ENCODE data around the gene EIF4E.
"Not testable (repeated sequence)": the region's sequence is repeated elsewhere in the genome, so short reads cannot be mapped to it uniquely, and the experiment has no call there.

Gene EIF4E

DNA sequence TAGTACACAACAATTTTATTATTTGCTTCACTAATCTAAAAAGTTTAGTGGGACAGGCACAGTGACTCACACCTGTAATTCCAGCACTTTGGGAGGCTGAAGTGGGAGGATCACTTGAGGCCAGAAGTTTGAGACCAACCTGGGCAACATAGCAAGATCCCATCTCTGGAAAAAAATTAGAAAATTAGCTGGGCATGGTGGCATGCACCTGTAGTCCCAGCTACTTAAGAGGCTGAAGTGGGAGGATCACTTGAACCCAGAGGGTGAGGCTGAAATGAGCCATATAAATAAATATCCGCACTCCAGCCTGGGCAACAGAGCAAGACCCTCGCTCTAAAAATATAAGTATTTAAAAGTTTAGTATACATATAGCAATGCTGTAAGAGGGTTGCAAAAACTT, 42.6 kb downstream of the EIF4E start:
- not testable (repeated sequence) for H3K27me3 ChIP-seq (ENCODE audit: control insufficient read depth in 5 of 5, insufficient read depth in 4 of 5, low read length in 5 of 5); H3K9ac ChIP-seq (ENCODE audit: low read length in 5 of 5); H3K27ac ChIP-seq (ENCODE audit: low read depth, low read length); H3K4me3 ChIP-seq (ENCODE audit: low read depth in 1 of 5, low read length in 5 of 5); H3K9me3 ChIP-seq (ENCODE audit: control insufficient read depth in 5 of 5, low read length in 5 of 5)
- Histone ChIP-seq H3K36me3 (ENCODE audit: control insufficient read depth in 5 of 5, insufficient read depth in 5 of 5, low read length in 5 of 5) (peaks cover 22 to 49% (median 33%) of the 10 kb centered on the region in 5 donors), H3K4me1 (ENCODE audit: control insufficient read depth in 5 of 5, insufficient read depth in 5 of 5, low read length in 5 of 5) (peaks cover 0 to 11% (median 0%) of the 10 kb centered on the region in 5 donors)

DNA sequence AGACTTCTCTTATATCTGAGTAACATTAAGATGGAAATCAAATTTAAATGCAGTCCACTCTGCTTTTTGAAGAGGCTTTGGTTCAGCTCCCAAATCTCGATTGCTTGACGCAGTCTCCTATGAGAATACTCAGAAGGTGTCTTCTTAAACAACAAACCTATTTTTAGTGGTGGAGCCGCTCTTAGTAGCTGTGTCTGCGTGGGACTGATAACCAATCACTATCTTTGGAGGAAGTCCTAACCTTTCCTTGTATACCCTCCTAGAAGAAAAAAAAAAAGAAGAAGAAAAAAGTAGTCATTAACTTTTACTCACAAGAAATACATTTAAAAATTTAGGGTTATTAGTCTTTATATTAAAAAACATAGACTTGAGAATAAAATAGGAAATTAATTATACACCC, 48.0 kb downstream of the EIF4E start:
- not testable (repeated sequence) for H3K9me3 ChIP-seq (ENCODE audit: control insufficient read depth in 5 of 5, low read length in 5 of 5); H3K4me1 ChIP-seq (ENCODE audit: control insufficient read depth in 5 of 5, insufficient read depth in 5 of 5, low read length in 5 of 5); H3K27ac ChIP-seq (ENCODE audit: low read depth, low read length); H3K9ac ChIP-seq (ENCODE audit: low read length in 5 of 5); H3K4me3 ChIP-seq (ENCODE audit: low read depth in 1 of 5, low read length in 5 of 5); H3K27me3 ChIP-seq (ENCODE audit: control insufficient read depth in 5 of 5, insufficient read depth in 4 of 5, low read length in 5 of 5)
- H3K36me3 ChIP-seq (ENCODE audit: control insufficient read depth in 5 of 5, insufficient read depth in 5 of 5, low read length in 5 of 5) = peaks cover 19 to 39% (median 27%) of the 10 kb centered on the region in 5 donors

DNA sequence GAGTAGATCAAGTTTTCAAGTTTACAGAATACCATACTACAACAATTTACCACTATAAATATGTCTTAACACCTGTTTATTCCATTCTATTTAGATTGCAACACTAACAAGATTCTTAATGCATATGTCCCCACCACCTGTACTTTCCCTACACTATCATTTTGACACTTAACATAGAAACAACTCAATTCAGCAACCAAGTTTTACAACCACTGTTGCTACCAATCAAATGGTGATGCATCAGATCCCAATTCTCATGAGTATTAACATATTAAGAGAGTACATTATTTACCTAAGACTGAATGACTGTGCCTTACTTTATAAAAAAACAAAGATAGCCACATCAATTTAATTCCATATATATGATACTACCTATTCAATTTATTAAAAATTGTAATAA, 49.4 kb downstream of the EIF4E start:
- Histone ChIP-seq H3K4me3 (ENCODE audit: low read depth in 1 of 5, low read length in 5 of 5) (no peak overlapping the region), H3K9me3 (ENCODE audit: control insufficient read depth in 5 of 5, low read length in 5 of 5) (no peaks in the 10 kb centered on the region), H3K9ac (ENCODE audit: low read length in 5 of 5) (no peak overlapping the region), H3K36me3 (ENCODE audit: control insufficient read depth in 5 of 5, insufficient read depth in 5 of 5, low read length in 5 of 5) (peaks cover 10 to 34% (median 14%) of the 10 kb centered on the region in 5 donors), H3K27me3 (ENCODE audit: control insufficient read depth in 5 of 5, insufficient read depth in 4 of 5, low read length in 5 of 5) (no peaks in the 10 kb centered on the region), H3K4me1 (ENCODE audit: control insufficient read depth in 5 of 5, insufficient read depth in 5 of 5, low read length in 5 of 5) (no peaks in the 10 kb centered on the region), H3K27ac (ENCODE audit: low read depth, low read length) (no peak overlapping the region)

DNA sequence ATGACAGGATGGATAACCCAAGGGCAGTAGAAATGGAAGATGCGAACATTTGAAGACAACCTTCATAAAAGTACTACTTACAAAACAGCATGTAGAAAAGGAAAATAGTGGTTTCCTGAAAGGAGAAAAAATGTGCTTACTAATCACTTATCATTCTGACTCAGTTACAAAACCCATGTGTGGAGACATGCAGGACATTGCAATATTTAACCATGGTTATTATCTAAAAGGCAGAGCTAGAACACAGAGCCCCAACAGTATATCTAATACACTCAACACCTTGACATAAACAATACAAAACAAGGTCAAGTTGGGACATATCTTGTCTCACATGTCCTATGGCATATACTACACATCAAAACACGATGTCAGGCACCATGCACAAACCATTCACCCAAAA, 55.9 kb downstream of the EIF4E start:
- Histone ChIP-seq H3K27ac (ENCODE audit: low read depth, low read length) (no peak overlapping the region), H3K36me3 (ENCODE audit: control insufficient read depth in 5 of 5, insufficient read depth in 5 of 5, low read length in 5 of 5) (peaks cover 0 to 14% (median 4%) of the 10 kb centered on the region in 5 donors), H3K27me3 (ENCODE audit: control insufficient read depth in 5 of 5, insufficient read depth in 4 of 5, low read length in 5 of 5) (no peaks in the 10 kb centered on the region), H3K9me3 (ENCODE audit: control insufficient read depth in 5 of 5, low read length in 5 of 5) (no peaks in the 10 kb centered on the region), H3K4me1 (ENCODE audit: control insufficient read depth in 5 of 5, insufficient read depth in 5 of 5, low read length in 5 of 5) (no peaks in the 10 kb centered on the region), H3K4me3 (ENCODE audit: low read depth in 1 of 5, low read length in 5 of 5) (no peak overlapping the region), H3K9ac (ENCODE audit: low read length in 5 of 5) (no peak overlapping the region)

DNA sequence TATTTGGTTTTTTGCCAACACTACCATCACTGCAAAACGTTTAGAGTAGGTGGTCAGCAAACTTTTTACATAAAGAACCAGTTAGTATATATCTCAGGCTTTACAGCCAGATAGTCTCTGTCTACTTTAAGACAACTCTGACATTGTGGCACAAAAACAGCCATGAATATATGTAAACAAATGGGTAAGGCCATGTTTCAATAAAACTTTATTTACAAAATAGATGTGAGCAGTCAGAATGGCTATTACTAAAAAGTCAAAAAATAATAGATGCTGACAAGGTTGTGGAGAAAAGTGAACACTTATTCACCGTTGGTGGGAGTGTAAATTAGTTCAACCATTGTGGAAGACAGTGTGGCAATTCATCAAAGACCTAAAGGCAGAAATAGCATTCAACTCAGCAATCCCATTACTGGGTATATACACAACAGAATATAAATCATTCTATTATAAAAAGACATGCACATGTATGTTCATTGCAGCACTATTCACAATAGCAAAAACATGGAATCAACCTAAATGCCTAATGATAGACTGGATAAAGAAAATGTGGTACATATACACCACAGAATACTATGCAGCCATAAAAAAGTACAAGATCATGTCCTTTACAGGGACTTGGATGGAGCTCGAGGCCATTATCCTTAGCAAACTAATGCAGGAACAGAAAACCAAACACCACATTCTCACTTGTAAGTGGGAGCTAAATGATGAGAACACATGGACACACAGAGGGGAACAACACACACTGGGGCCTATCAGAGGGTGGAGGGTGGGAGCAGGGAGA, 56.6 kb downstream of the EIF4E start:
- H3K27me3 ChIP-seq (ENCODE audit: control insufficient read depth in 5 of 5, insufficient read depth in 4 of 5, low read length in 5 of 5); H3K9me3 ChIP-seq (ENCODE audit: control insufficient read depth in 5 of 5, low read length in 5 of 5); H3K27ac ChIP-seq (ENCODE audit: low read depth, low read length); H3K4me1 ChIP-seq (ENCODE audit: control insufficient read depth in 5 of 5, insufficient read depth in 5 of 5, low read length in 5 of 5); H3K36me3 ChIP-seq (ENCODE audit: control insufficient read depth in 5 of 5, insufficient read depth in 5 of 5, low read length in 5 of 5); H3K9ac ChIP-seq (ENCODE audit: low read length in 5 of 5); H3K4me3 ChIP-seq (ENCODE audit: low read depth in 1 of 5, low read length in 5 of 5): not testable (repeated sequence)

DNA sequence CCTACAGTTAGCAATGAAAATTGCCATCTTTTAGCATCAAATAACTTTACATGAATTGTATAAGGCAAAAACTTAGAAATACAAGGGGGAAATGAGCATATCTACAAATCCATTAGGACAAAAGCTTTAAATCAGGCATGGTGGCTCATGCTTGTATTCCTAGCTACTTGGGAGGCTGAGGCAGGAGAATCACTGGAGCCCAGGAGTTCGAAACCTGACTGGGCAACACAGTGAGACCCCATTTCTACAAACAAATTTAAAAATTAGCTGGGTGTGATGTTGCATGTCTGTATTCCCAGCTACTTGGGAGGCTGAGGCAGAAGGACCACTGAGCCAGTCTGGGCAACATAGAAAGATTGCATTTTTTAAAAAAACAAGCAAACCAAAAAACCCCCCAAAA, 61.3 kb downstream of the EIF4E start:
- Histone ChIP-seq H3K27me3 (ENCODE audit: control insufficient read depth in 5 of 5, insufficient read depth in 4 of 5, low read length in 5 of 5) (no peaks in the 10 kb centered on the region), H3K9me3 (ENCODE audit: control insufficient read depth in 5 of 5, low read length in 5 of 5) (no peaks in the 10 kb centered on the region), H3K9ac (ENCODE audit: low read length in 5 of 5) (no peak overlapping the region), H3K4me1 (ENCODE audit: control insufficient read depth in 5 of 5, insufficient read depth in 5 of 5, low read length in 5 of 5) (no peaks in the 10 kb centered on the region), H3K27ac (ENCODE audit: low read depth, low read length) (no peak overlapping the region), H3K4me3 (ENCODE audit: low read depth in 1 of 5, low read length in 5 of 5) (no peak overlapping the region), H3K36me3 (ENCODE audit: control insufficient read depth in 5 of 5, insufficient read depth in 5 of 5, low read length in 5 of 5) (no peaks in the 10 kb centered on the region)

DNA sequence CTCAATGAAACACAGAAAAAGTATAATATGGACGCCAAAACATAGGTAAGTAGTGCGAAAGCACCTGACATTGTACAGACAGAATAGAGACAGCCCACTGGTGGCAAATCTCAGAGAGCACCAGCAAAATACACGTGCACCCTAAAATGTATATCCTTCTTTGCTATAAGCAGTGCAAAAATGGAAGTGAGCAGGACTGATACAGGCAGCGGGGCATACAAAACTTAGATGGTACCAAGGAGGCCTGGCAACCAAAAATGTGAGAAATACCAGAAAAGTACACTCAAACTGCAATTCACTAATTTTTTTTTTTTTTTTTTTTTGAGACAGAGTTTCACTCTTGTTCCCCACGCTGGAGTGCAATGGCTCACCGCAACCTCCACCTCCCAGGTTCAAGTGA, 63.9 kb downstream of the EIF4E start:
- Histone ChIP-seq H3K4me3 (ENCODE audit: low read depth in 1 of 5, low read length in 5 of 5) (no peak overlapping the region), H3K27ac (ENCODE audit: low read depth, low read length) (no peak overlapping the region), H3K9ac (ENCODE audit: low read length in 5 of 5) (no peak overlapping the region), H3K9me3 (ENCODE audit: control insufficient read depth in 5 of 5, low read length in 5 of 5) (no peaks in the 10 kb centered on the region), H3K27me3 (ENCODE audit: control insufficient read depth in 5 of 5, insufficient read depth in 4 of 5, low read length in 5 of 5) (no peaks in the 10 kb centered on the region), H3K36me3 (ENCODE audit: control insufficient read depth in 5 of 5, insufficient read depth in 5 of 5, low read length in 5 of 5) (no peaks in the 10 kb centered on the region), H3K4me1 (ENCODE audit: control insufficient read depth in 5 of 5, insufficient read depth in 5 of 5, low read length in 5 of 5) (no peaks in the 10 kb centered on the region)

DNA sequence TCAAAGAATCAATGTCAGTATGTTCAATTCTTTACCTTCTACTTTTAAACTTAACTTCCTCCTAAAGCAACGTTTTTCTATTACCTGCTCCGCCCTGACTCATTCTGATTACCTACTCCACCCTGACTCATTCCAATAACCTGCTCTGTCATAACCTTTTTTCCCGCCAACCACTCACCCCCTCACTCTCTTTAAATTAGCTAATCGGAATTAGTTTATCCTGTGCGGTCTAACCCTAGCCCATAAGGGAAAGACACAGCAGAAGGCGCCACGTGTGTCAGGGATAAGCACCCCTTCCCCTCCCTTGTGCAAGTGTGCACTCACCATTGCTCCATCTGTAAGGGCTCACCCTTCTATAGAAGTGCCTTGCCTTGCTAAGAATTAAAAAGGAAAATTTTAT, 64.4 kb downstream of the EIF4E start:
- Histone ChIP-seq H3K27ac (ENCODE audit: low read depth, low read length) (no peak overlapping the region), H3K9ac (ENCODE audit: low read length in 5 of 5) (no peak overlapping the region), H3K9me3 (ENCODE audit: control insufficient read depth in 5 of 5, low read length in 5 of 5) (no peaks in the 10 kb centered on the region), H3K27me3 (ENCODE audit: control insufficient read depth in 5 of 5, insufficient read depth in 4 of 5, low read length in 5 of 5) (no peaks in the 10 kb centered on the region), H3K4me1 (ENCODE audit: control insufficient read depth in 5 of 5, insufficient read depth in 5 of 5, low read length in 5 of 5) (no peaks in the 10 kb centered on the region), H3K36me3 (ENCODE audit: control insufficient read depth in 5 of 5, insufficient read depth in 5 of 5, low read length in 5 of 5) (no peaks in the 10 kb centered on the region), H3K4me3 (ENCODE audit: low read depth in 1 of 5, low read length in 5 of 5) (no peak overlapping the region)

DNA sequence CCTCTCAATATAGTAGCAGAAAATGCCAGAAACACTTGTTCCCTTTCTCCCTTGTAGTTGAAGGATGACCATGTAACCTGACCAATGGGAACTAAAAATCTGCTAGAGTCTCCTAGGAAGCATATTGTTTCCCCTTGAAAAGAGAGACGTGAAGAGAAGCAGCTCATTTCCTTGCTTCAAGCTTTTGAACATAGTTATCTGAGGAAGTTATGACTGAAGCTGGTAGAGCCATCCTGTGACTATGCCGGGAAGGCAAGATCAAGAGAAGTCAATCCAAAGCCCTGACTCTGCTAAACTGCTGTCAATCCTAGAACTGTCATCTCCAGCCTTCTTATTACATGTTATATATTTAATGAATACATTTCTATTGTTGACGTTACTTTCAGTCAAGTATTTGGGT, 66.6 kb downstream of the EIF4E start:
- Histone ChIP-seq H3K27me3 (ENCODE audit: control insufficient read depth in 5 of 5, insufficient read depth in 4 of 5, low read length in 5 of 5) (no peaks in the 10 kb centered on the region), H3K36me3 (ENCODE audit: control insufficient read depth in 5 of 5, insufficient read depth in 5 of 5, low read length in 5 of 5) (no peaks in the 10 kb centered on the region), H3K9me3 (ENCODE audit: control insufficient read depth in 5 of 5, low read length in 5 of 5) (no peaks in the 10 kb centered on the region), H3K4me3 (ENCODE audit: low read depth in 1 of 5, low read length in 5 of 5) (no peak overlapping the region), H3K27ac (ENCODE audit: low read depth, low read length) (no peak overlapping the region), H3K9ac (ENCODE audit: low read length in 5 of 5) (no peak overlapping the region), H3K4me1 (ENCODE audit: control insufficient read depth in 5 of 5, insufficient read depth in 5 of 5, low read length in 5 of 5) (no peaks in the 10 kb centered on the region)

DNA sequence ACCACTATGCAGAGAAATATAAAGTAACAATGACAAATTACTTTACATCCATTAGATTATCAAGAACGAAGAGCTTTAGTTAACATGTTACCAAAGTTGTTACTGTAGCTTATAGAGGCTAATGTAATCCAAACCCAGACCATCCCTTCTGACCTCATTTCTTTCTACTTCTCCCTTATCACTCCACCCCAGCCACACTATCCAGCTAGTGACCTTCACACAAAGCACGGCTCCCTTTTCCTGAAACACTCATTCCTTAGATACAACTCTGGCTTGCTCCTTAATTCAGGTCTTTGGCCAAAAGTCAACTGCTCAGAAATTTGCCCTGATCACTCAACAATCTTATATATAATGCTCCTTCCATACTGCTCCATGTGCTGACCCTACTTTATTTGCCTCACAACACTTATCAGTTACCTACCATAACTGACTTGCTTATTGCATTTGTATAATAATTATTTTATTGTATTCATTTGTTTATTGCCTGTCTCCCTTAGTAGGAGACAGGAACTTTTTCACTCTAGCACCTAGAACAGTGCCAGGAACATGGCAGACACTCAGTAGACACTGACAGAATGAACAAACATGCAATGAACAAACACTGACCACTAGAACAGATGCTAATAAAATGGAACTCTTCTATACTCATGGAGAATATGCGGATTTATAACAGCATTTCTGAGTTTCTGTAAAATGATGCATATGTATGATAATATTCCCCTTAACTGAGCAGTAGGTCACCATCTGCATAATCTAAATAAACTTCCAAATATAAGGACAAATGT, 67.6 kb downstream of the EIF4E start:
- H3K9ac ChIP-seq (ENCODE audit: low read length in 5 of 5) = no peak overlapping the region
- H3K27me3 ChIP-seq (ENCODE audit: control insufficient read depth in 5 of 5, insufficient read depth in 4 of 5, low read length in 5 of 5) = no peaks in the 10 kb centered on the region
- H3K4me1 ChIP-seq (ENCODE audit: control insufficient read depth in 5 of 5, insufficient read depth in 5 of 5, low read length in 5 of 5) = no peaks in the 10 kb centered on the region
- H3K27ac ChIP-seq (ENCODE audit: low read depth, low read length) = no peak overlapping the region
- no peaks in the 10 kb centered on the region for H3K9me3 ChIP-seq (ENCODE audit: control insufficient read depth in 5 of 5, low read length in 5 of 5)
- H3K4me3 ChIP-seq (ENCODE audit: low read depth in 1 of 5, low read length in 5 of 5) = no peak overlapping the region
- no peaks in the 10 kb centered on the region for H3K36me3 ChIP-seq (ENCODE audit: control insufficient read depth in 5 of 5, insufficient read depth in 5 of 5, low read length in 5 of 5)

Measured in subcutaneous abdominal adipose tissue (tissue), 5 donors.